ENCODE measurements around the gene KIF5C.

The KIF5C gene

GRCh38 chr2:148926981-148927401 is 52.0 kb downstream of the KIF5C start:
- DNase-seq, result no peak

GRCh38 chr2:148928395-148928794 is 53.4 kb downstream of the KIF5C start:
- no peak for DNase-seq

- DNase-seq, result no peak
Measured at GRCh38 chr2:148930046-148930775, 55.2 kb downstream of the KIF5C start.

GRCh38 chr2:148932536-148932935 is 57.5 kb downstream of the KIF5C start:
- no peak for DNase-seq

GRCh38 chr2:148933456-148933855 is 58.4 kb downstream of the KIF5C start:
- DNase-seq, result no peak

GRCh38 chr2:148935791-148936190 is 60.8 kb downstream of the KIF5C start:
- no peak for DNase-seq

GRCh38 chr2:148936857-148937450 is 61.9 kb downstream of the KIF5C start:
- DNase-seq, result no peak

GRCh38 chr2:148939271-148939670 is 64.2 kb downstream of the KIF5C start:
- DNase-seq, result no peak

GRCh38 chr2:148943097-148943496 is 68.1 kb downstream of the KIF5C start:
- DNase-seq, result no peak

- no peak for DNase-seq
Measured at GRCh38 chr2:148944536-148944935, 69.5 kb downstream of the KIF5C start.

GRCh38 chr2:148947299-148947698 is 72.3 kb downstream of the KIF5C start:
- no peak for DNase-seq

- DNase-seq, result no peak
Measured at GRCh38 chr2:148948868-148949267, 73.8 kb downstream of the KIF5C start.

GRCh38 chr2:148949348-148949747 is 74.3 kb downstream of the KIF5C start:
- DNase-seq, result no peak

GRCh38 chr2:148952621-148953020 is 77.6 kb downstream of the KIF5C start:
- no peak for DNase-seq

GRCh38 chr2:148953426-148953825 is 78.4 kb downstream of the KIF5C start:
- no peak for DNase-seq

- DNase-seq, result no peak
Measured at GRCh38 chr2:148954536-148954935, 79.5 kb downstream of the KIF5C start.

- no peak for DNase-seq
Measured at GRCh38 chr2:148955798-148956197, 80.8 kb downstream of the KIF5C start.

GRCh38 chr2:148957023-148957422 is 82.0 kb downstream of the KIF5C start:
- DNase-seq, result no peak

GRCh38 chr2:148959745-148960144 is 84.7 kb downstream of the KIF5C start:
- DNase-seq, result no peak

- DNase-seq, result no peak
Measured at GRCh38 chr2:148960483-148960882, 85.5 kb downstream of the KIF5C start.

GRCh38 chr2:148963461-148963860 is 88.4 kb downstream of the KIF5C start:
- no peak for DNase-seq

- no peak for DNase-seq
Measured at GRCh38 chr2:148965623-148966437, 90.8 kb downstream of the KIF5C start.

GRCh38 chr2:148966438-148966758 is 91.4 kb downstream of the KIF5C start:
- DNase-seq, result no peak

- no peak for DNase-seq
Measured at GRCh38 chr2:148967056-148967455, 92.0 kb downstream of the KIF5C start.
